Upper lobe of left lung (tissue), 4 donors: ENCODE measurements around the gene SLC25A22.

ENCODE experiments used
- EP300 ChIP-seq, 4 donors: sonication (generic); formaldehyde crosslinking; IDR thresholded peaks; one replicate each; pipeline ENCODE4 v1.5.1; 2017; ENCODE audit warnings: antibody characterized with exemption in 4 of 4, control low read depth in 2 of 4
- POLR2A ChIP-seq, 4 donors: fragments of 450-650 bp; IDR thresholded peaks; one replicate each; pipeline ENCODE4 v1.5.1; 2016 to 2017; ENCODE audit warnings: antibody characterized with exemption in 4 of 4, mild to moderate bottlenecking in 2 of 4
- POLR2AphosphoS5 ChIP-seq, 2 donors: sonication (generic); formaldehyde crosslinking; IDR thresholded peaks; one replicate each; pipeline ENCODE4 v1.5.1; 2017; ENCODE audit warnings: antibody characterized with exemption in 2 of 2
- TF ChIP-seq, protein P1 (sequence below), 6 experiments: fragments of 450-650 bp in 4 of 6; fragments of 200-600 bp in 2 of 6; sonication (generic) in 2 of 6; IDR thresholded peaks; one replicate each; pipeline ENCODE4 v1.5.1; 2016 to 2019; ENCODE audit warnings: antibody characterized with exemption in 6 of 6

DNA sequence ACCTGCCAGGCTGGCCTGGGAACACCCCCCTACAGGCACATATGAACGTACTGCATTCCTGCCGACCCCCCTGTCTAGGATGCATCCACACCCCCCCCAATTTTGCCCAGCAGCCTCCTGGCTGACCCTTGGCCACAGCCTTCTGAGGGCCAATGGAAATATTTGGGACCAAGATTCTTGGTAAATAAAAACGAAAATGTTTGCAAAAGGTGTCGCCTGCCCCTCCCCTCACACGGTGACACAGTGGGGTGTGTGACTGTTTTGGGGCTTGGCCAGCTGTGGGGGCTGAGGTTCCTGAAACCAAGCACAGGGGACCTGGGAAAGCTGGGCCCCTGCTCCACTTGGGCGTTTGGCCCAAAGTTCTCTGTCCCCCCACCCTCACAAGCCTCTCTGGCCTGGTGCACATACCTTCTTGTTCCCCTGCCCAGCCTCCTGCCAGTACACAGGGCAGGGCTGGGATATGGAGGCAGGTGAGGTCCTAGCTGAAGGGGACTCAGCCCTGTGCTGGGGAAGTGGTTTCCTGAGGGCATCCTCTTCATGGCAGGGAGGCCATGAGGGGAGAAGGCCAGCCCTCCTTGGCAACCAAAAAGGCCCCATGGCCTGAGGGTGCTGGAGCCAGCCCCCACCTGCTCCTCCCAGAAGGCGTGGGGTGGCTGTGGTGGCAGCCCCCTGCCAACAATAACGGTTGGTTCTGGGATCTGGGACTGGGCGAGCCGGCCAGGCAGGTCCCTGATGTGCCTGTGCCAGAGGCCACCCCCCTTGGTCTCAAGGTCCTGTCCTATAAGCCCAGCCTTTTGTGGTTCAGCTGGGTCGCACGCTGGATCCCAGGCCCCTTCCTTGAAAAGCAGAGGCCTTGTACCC lies 27.5 kb upstream of the SLC25A22 start:
- TF ChIP-seq EP300 (IDR thresholded peaks at IDR 0.05) (no peak), POLR2AphosphoS5 (IDR thresholded peaks at IDR 0.05) (no peak), POLR2A (IDR thresholded peaks at IDR 0.05) (no peak)
- TF ChIP-seq, protein P1, sequence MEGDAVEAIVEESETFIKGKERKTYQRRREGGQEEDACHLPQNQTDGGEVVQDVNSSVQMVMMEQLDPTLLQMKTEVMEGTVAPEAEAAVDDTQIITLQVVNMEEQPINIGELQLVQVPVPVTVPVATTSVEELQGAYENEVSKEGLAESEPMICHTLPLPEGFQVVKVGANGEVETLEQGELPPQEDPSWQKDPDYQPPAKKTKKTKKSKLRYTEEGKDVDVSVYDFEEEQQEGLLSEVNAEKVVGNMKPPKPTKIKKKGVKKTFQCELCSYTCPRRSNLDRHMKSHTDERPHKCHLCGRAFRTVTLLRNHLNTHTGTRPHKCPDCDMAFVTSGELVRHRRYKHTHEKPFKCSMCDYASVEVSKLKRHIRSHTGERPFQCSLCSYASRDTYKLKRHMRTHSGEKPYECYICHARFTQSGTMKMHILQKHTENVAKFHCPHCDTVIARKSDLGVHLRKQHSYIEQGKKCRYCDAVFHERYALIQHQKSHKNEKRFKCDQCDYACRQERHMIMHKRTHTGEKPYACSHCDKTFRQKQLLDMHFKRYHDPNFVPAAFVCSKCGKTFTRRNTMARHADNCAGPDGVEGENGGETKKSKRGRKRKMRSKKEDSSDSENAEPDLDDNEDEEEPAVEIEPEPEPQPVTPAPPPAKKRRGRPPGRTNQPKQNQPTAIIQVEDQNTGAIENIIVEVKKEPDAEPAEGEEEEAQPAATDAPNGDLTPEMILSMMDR (IDR thresholded peaks at IDR 0.05) = no peak
